CD14-positive monocyte (primary cell): ENCODE results near the gene BUD13. TPM values are rescaled to one million over a fixed set of nuclear protein-coding genes. Genes with fewer than 3 reads are reported as not detected.

Experiments
- DNase-seq, 3 donors: peaks; one replicate each; pipeline ENCODE4 v3.0.0-alpha.2; 2011 to 2022
- H2AFZ ChIP-seq: 2 replicates; pipeline ENCODE4 v1.6.0; 2012; ENCODE audit warnings: mild to moderate bottlenecking, low read depth, low read length, inconsistent platforms; ENCODE audit not compliant: insufficient read depth, poor library complexity, severe bottlenecking
- H3K27ac ChIP-seq, 2 donors: 1 replicate in 1 of 2; 2 replicates in 1 of 2; pipeline ENCODE4 v1.5.1; 2012 to 2013; ENCODE audit warnings: low read length in 2 of 2, control low read depth in 1 of 2, inconsistent platforms in 1 of 2, low read depth in 1 of 2, mild to moderate bottlenecking in 1 of 2
- H3K27me3 ChIP-seq, 2 donors: one replicate each; pipeline versions ENCODE4 v1.6.0 to v1.6.1; 2011 to 2013; ENCODE audit warnings: low read length in 2 of 2; ENCODE audit not compliant: control insufficient read depth in 2 of 2, insufficient read depth in 2 of 2
- H3K36me3 ChIP-seq, 2 donors: replicated peaks in 1 of 2; 1 replicate in 1 of 2; 2 replicates in 1 of 2; pipeline versions ENCODE4 v1.5.1 to v1.6.1; 2012 to 2013; ENCODE audit warnings: low read length in 2 of 2, control low read depth in 1 of 2, inconsistent platforms in 1 of 2, mild to moderate bottlenecking in 1 of 2; ENCODE audit not compliant: insufficient read depth in 2 of 2, control insufficient read depth in 1 of 2
- H3K4me1 ChIP-seq, 2 donors: 1 replicate in 1 of 2; 2 replicates in 1 of 2; pipeline versions ENCODE4 v1.5.1 to v1.6.1; 2012 to 2013; ENCODE audit warnings: low read length in 2 of 2, control low read depth in 1 of 2, inconsistent platforms in 1 of 2, mild to moderate bottlenecking in 1 of 2, moderate library complexity in 1 of 2; ENCODE audit not compliant: insufficient read depth in 2 of 2, control insufficient read depth in 1 of 2
- H3K4me2 ChIP-seq: replicated peaks from 2 replicates; pipeline ENCODE3; 2012; ENCODE audit warnings: low read length, moderate library complexity, mild to moderate bottlenecking; ENCODE audit not compliant: poor library complexity, severe bottlenecking; ENCODE audit errors: extremely low read depth
- H3K4me3 ChIP-seq, 3 experiments: fragments of 200-600 bp in 1 of 3; sonication (generic) in 1 of 3; replicated peaks in 1 of 3; 1 replicate in 2 of 3; 2 replicates in 1 of 3; pipeline ENCODE4 v1.5.1; 2011 to 2013; ENCODE audit warnings: low read length in 3 of 3, mild to moderate bottlenecking in 3 of 3, control low read depth in 2 of 3, low read depth in 2 of 3, inconsistent platforms in 1 of 3, moderate library complexity in 1 of 3
- H3K79me2 ChIP-seq: 2 replicates; pipeline ENCODE4 v1.6.0; 2012; ENCODE audit warnings: mild to moderate bottlenecking, control low read depth, inconsistent platforms, low read length, moderate library complexity; ENCODE audit not compliant: insufficient read depth
- H3K9ac ChIP-seq: 2 replicates; pipeline ENCODE4 v1.6.0; 2017; ENCODE audit warnings: low read length, mild to moderate bottlenecking; ENCODE audit not compliant: insufficient read depth, poor library complexity, severe bottlenecking
- H3K9me3 ChIP-seq, 2 donors: replicated peaks in 1 of 2; 1 replicate in 1 of 2; 2 replicates in 1 of 2; pipeline versions ENCODE4 v1.5.1 to v1.6.1; 2012 to 2013; ENCODE audit warnings: low read length in 2 of 2, control low read depth in 1 of 2; ENCODE audit not compliant: control insufficient read depth in 1 of 2, insufficient read depth in 1 of 2
- H4K20me1 ChIP-seq: 2 replicates; pipeline ENCODE4 v1.6.0; 2012; ENCODE audit warnings: mild to moderate bottlenecking, low read length, control low read depth, moderate library complexity; ENCODE audit not compliant: insufficient read depth
- H3K27ac Mint-ChIP-seq, 7 donors: one replicate each; pipeline ENCODE4 v1.8.0; 2020; ENCODE audit warnings: mild to moderate bottlenecking in 7 of 7, mixed read lengths in 7 of 7, moderate library complexity in 6 of 7, inconsistent platforms in 2 of 7
- H3K27me3 Mint-ChIP-seq, 3 donors: one replicate each; pipeline ENCODE4 v1.8.0; 2021 to 2022; ENCODE audit warnings: low read depth in 3 of 3, mild to moderate bottlenecking in 3 of 3, mixed read lengths in 3 of 3, moderate library complexity in 3 of 3, inconsistent platforms in 1 of 3
- H3K36me3 Mint-ChIP-seq, 2 donors: one replicate each; pipeline ENCODE4 v1.8.0; 2020; ENCODE audit warnings: mixed read lengths in 2 of 2, inconsistent platforms in 1 of 2, mild to moderate bottlenecking in 1 of 2
- H3K4me1 Mint-ChIP-seq: one replicate; pipeline ENCODE4 v1.8.0; 2020; ENCODE audit warnings: mild to moderate bottlenecking, mixed read lengths
- H3K4me3 Mint-ChIP-seq, 2 donors: one replicate each; pipeline ENCODE4 v1.8.0; 2020; ENCODE audit warnings: mild to moderate bottlenecking in 2 of 2, mixed read lengths in 2 of 2, moderate library complexity in 1 of 2
- H3K9me3 Mint-ChIP-seq, 7 donors: one replicate each; pipeline ENCODE4 v1.8.0; 2020 to 2022; ENCODE audit warnings: mixed read lengths in 7 of 7, mild to moderate bottlenecking in 6 of 7, moderate library complexity in 6 of 7, inconsistent platforms in 2 of 7
- WGBS: methylation state at CpG from one replicate; pipeline ENCODE4 v1.1.5; 2013; ENCODE audit warnings: missing lambda C conversion rate; ENCODE audit not compliant: insufficient coverage; 5-methylcytosine and 5-hydroxymethylcytosine counted together
- intact Hi-C, 2 donors: fragments of 100-400 bp; cut with micrococcal nuclease; formaldehyde crosslinking; loops; one replicate each; pipeline versions ENCODE4 v1.15.0 to v1.15.1; 2023
- polyA plus RNA-seq, 3 donors: library from polyadenylated mRNA; depleted of rRNA in 1 of 3; unstranded in 2 of 3; stranded (reverse) in 1 of 3; fragments of 300-500 nt in 2 of 3; fragments of >200 nt in 1 of 3; fragmentation: Illumina TruSeq in 2 of 3; gene quantifications; 1 replicate in 2 of 3; 2 replicates in 1 of 3; pipeline ENCODE4 v1.2.3, GENCODE V29; 2012 to 2021
- TF ChIP-seq, protein P1 (sequence below): fragments of 200-600 bp; IDR thresholded peaks from one replicate; pipeline ENCODE4 v1.8.0; 2022; ENCODE audit warnings: antibody characterized with exemption, mild to moderate bottlenecking

Gene BUD13
- polyA plus RNA-seq, 3 donors, result 4.2 to 8.7 (median 5.3) TPM

DNA sequence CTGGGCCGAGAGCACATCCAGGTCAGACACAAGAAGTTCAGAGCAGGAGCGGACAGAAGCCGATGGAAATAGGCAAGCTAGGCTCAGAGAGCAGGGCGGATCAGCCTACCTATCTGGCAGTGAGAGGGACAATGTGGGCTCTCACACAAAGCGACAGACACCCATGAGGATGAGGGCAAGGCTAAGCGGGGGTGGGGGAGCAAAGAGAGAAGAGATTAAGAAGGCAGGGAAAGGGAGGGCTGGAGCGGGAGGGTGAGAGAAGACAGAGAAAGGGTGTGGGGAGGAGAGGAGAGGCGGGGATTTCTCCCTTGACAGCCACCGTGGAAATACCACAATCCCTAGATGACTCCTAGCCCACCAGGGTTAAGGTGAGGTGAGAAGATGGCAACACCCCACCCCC, 57.9 kb downstream of the BUD13 start:
- no peaks in the 10 kb centered on the region for H3K9me3 ChIP-seq
- 96% methylated on average over 5 of the region's 9 CpGs for WGBS
- no peaks in the 10 kb centered on the region for H3K27me3 ChIP-seq
- TF ChIP-seq, protein P1, sequence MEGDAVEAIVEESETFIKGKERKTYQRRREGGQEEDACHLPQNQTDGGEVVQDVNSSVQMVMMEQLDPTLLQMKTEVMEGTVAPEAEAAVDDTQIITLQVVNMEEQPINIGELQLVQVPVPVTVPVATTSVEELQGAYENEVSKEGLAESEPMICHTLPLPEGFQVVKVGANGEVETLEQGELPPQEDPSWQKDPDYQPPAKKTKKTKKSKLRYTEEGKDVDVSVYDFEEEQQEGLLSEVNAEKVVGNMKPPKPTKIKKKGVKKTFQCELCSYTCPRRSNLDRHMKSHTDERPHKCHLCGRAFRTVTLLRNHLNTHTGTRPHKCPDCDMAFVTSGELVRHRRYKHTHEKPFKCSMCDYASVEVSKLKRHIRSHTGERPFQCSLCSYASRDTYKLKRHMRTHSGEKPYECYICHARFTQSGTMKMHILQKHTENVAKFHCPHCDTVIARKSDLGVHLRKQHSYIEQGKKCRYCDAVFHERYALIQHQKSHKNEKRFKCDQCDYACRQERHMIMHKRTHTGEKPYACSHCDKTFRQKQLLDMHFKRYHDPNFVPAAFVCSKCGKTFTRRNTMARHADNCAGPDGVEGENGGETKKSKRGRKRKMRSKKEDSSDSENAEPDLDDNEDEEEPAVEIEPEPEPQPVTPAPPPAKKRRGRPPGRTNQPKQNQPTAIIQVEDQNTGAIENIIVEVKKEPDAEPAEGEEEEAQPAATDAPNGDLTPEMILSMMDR, result no peak
- H3K4me1 ChIP-seq, result no peaks in the 10 kb centered on the region
- no peak for DNase-seq
- peaks cover 0 to 2% (median 0%) of the 10 kb centered on the region in 7 donors for H3K9me3 Mint-ChIP-seq
- peak overlapping the region in 1 of 7 donors; percentile 11 for H3K27ac Mint-ChIP-seq
- H3K4me3 ChIP-seq, result no peak overlapping the region
- peaks cover 8 to 13% (median 10%) of the 10 kb centered on the region in 3 donors for H3K27me3 Mint-ChIP-seq
- no peaks in the 10 kb centered on the region for H4K20me1 ChIP-seq
- no peak overlapping the region for H3K4me3 Mint-ChIP-seq
- H3K36me3 Mint-ChIP-seq, result no peaks in the 10 kb centered on the region
- no peaks in the 10 kb centered on the region for H3K79me2 ChIP-seq
- H3K36me3 ChIP-seq, result no peaks in the 10 kb centered on the region
- no peak overlapping the region for H3K9ac ChIP-seq
- H3K4me2 ChIP-seq, result no peak overlapping the region
- no peak overlapping the region for H2AFZ ChIP-seq
- no peaks in the 10 kb centered on the region for H3K4me1 Mint-ChIP-seq
- intact Hi-C loops, result no loop called here
- no peak overlapping the region for H3K27ac ChIP-seq

GRCh38 chr11:116712428-116712827, 60.4 kb downstream of the BUD13 start:
- H3K27ac ChIP-seq, result no peak overlapping the region
- 90% methylated on average over 3 of the region's 4 CpGs for WGBS

More at GRCh38 chr11:116712428-116712827, 60.4 kb downstream of the BUD13 start:
- Histone ChIP-seq H3K4me2 (no peak overlapping the region), H3K9ac (no peak overlapping the region), H3K4me1 (no peaks in the 10 kb centered on the region), H3K36me3 (no peaks in the 10 kb centered on the region), H3K27me3 (peaks cover 0 to 19% of the 10 kb centered on the region in 2 donors), H3K79me2 (no peaks in the 10 kb centered on the region), H3K4me3 (no peak overlapping the region), H2AFZ (no peak overlapping the region), H3K9me3 (no peaks in the 10 kb centered on the region), H4K20me1 (no peaks in the 10 kb centered on the region)
- H3K36me3 Mint-ChIP-seq, result no peaks in the 10 kb centered on the region
- no peak overlapping the region for H3K27ac Mint-ChIP-seq
- TF ChIP-seq, protein P1, result no peak
- peaks cover 21 to 27% (median 21%) of the 10 kb centered on the region in 3 donors for H3K27me3 Mint-ChIP-seq
- no peak for DNase-seq
- H3K4me3 Mint-ChIP-seq, result no peak overlapping the region
- intact Hi-C loops, result no loop called here
- H3K4me1 Mint-ChIP-seq, result no peaks in the 10 kb centered on the region
- peaks cover 0 to 4% (median 0%) of the 10 kb centered on the region in 7 donors for H3K9me3 Mint-ChIP-seq
